WTC11 (cell line): ENCODE measurements around the gene KSR2.
A peak's percentile ranks its signal among the peaks of the same experiment; 100 is the strongest.

Experiments used
- CREB1 ChIP-seq: sonication (generic); formaldehyde crosslinking; IDR thresholded peaks from 2 replicates; pipeline ENCODE4 v1.8.0; 2023; ENCODE audit warnings: mild to moderate bottlenecking, missing genetic modification reagents
- SP1 ChIP-seq: sonication (generic); formaldehyde crosslinking; conservative IDR thresholded peaks from 2 replicates; pipeline ENCODE4 v1.8.1; 2022; ENCODE audit warnings: missing genetic modification reagents
- TCF7 ChIP-seq: sonication (generic); formaldehyde crosslinking; IDR thresholded peaks from 2 replicates; pipeline ENCODE4 v1.8.0; 2022; ENCODE audit warnings: mild to moderate bottlenecking, low read depth, missing genetic modification reagents, moderate library complexity
- ZNF121 ChIP-seq: sonication (generic); formaldehyde crosslinking; IDR thresholded peaks from 2 replicates; pipeline ENCODE4 v1.8.0; 2023; ENCODE audit warnings: missing genetic modification reagents
- TF ChIP-seq, protein P1 (sequence below): fragments of 200-600 bp; IDR thresholded peaks from 2 replicates; pipeline ENCODE4 v1.8.0; 2022; ENCODE audit warnings: antibody characterized with exemption
- TF ChIP-seq, protein P2 (sequence below): sonication (generic); formaldehyde crosslinking; IDR thresholded peaks from 2 replicates; pipeline ENCODE4 v1.8.1; 2022; ENCODE audit warnings: low read depth, mild to moderate bottlenecking, moderate library complexity, missing genetic modification reagents, borderline replicate concordance

DNA sequence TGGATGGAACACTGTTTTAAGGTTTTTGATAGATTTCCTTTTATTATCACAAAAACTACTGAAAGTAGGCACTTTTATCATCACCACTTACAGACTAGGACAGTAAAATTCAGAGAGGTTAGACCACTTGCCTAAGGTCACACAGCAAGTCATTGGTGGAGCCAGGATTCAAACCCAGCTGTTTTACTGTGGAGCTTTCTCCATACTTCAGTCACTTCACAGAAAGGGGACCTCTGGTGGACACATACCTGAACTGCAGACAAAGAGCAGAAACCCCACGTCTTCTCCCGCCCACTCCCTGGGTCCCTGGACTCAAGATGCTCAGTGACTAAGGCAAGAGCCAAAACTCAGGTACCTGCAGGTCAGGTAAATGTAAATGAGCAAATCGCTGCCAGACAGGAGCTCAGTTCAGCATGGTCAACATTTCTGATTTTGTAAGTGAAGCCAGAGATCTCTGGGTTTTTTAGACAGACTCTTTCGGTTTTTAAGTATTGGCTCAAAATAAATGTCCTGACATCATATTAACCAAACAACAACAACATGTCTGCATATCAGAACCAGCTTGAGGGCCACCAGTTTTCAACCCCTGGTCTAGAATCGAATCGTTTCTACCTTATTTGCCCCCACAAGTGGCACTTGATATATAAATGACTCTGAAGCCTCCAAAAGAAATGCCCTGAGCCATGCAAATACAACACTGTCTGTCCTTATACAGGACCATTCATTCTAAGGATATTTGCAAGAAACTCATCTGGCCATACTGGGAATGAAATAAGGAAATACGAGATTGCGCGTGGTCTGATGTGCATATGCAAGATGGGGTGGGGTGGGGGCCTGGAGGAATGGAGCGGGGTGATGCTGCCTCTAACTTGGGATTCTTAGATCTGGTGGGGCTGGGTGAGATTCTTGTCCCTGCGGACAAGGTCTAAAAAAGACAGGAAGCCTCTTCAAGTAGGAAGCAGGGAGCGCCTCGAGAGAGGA is 110.9 kb downstream of the KSR2 start:
- TF ChIP-seq TCF7 (CRISPR knock-in tag) (no peak), SP1 (CRISPR knock-in tag) (no peak), ZNF121 (CRISPR knock-in tag) (no peak), CREB1 (CRISPR knock-in tag) (no peak)
- TF ChIP-seq, protein P1, sequence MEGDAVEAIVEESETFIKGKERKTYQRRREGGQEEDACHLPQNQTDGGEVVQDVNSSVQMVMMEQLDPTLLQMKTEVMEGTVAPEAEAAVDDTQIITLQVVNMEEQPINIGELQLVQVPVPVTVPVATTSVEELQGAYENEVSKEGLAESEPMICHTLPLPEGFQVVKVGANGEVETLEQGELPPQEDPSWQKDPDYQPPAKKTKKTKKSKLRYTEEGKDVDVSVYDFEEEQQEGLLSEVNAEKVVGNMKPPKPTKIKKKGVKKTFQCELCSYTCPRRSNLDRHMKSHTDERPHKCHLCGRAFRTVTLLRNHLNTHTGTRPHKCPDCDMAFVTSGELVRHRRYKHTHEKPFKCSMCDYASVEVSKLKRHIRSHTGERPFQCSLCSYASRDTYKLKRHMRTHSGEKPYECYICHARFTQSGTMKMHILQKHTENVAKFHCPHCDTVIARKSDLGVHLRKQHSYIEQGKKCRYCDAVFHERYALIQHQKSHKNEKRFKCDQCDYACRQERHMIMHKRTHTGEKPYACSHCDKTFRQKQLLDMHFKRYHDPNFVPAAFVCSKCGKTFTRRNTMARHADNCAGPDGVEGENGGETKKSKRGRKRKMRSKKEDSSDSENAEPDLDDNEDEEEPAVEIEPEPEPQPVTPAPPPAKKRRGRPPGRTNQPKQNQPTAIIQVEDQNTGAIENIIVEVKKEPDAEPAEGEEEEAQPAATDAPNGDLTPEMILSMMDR, result peak; percentile 80
- TF ChIP-seq, protein P2, sequence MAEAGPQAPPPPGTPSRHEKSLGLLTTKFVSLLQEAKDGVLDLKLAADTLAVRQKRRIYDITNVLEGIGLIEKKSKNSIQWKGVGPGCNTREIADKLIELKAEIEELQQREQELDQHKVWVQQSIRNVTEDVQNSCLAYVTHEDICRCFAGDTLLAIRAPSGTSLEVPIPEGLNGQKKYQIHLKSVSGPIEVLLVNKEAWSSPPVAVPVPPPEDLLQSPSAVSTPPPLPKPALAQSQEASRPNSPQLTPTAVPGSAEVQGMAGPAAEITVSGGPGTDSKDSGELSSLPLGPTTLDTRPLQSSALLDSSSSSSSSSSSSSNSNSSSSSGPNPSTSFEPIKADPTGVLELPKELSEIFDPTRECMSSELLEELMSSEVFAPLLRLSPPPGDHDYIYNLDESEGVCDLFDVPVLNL, result no peak
